NB4 (cell line): ENCODE results near the gene NPIPB2.

Experiments
- CTCF ChIP-seq: IDR thresholded peaks from one replicate; pipeline ENCODE4 v1.5.1; 2012; ENCODE audit warnings: low read depth, low read length
- MAX ChIP-seq: IDR thresholded peaks from 2 replicates; pipeline ENCODE4 v1.6.1; 2011; ENCODE audit warnings: low read depth, low read length
- MYC ChIP-seq: IDR thresholded peaks from 2 replicates; pipeline ENCODE4 v1.6.1; 2011; ENCODE audit warnings: low read depth, low read length
- POLR2A ChIP-seq: IDR thresholded peaks from 2 replicates; pipeline ENCODE4 v1.6.1; 2011; ENCODE audit warnings: mild to moderate bottlenecking; ENCODE audit not compliant: insufficient read length; ENCODE audit errors: extremely low read depth

GRCh38 chr16:11979013-11979672 lies 37.3 kb upstream of the NPIPB2 start:
- TF ChIP-seq CTCF: no peak
- TF ChIP-seq MAX: no peak
- no peak for TF ChIP-seq POLR2A
- no peak for TF ChIP-seq MYC
